GM18909 (cell line): ENCODE results near the gene BAZ2B.

Experiments
- ATAC-seq: cut with Tn5 transposase; IDR thresholded peaks from one replicate; pipeline ENCODE4 v1.9.1; 2021; ENCODE audit warnings: mild to moderate bottlenecking; ENCODE audit not compliant: unreplicated experiment, poor library complexity

BAZ2B gene

DNA sequence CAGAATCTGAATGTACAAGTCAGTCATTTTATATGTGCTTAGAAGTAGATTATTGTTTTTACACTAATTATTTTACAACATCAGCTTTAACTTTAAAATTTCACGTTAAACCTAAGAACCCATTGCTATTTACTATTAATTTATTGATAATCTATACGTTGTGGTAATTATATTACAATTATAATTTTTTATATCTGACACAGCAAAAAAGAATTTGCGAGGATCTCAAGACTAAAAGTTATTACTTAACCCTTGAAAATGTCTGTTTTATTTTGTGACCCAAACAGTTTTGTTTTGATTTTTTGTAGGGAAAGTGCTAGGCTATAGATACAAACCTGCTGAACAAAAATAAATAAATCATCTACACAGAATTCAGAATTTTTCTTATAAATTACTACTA is 30.3 kb downstream of the BAZ2B start:
- ATAC-seq = no peak

DNA sequence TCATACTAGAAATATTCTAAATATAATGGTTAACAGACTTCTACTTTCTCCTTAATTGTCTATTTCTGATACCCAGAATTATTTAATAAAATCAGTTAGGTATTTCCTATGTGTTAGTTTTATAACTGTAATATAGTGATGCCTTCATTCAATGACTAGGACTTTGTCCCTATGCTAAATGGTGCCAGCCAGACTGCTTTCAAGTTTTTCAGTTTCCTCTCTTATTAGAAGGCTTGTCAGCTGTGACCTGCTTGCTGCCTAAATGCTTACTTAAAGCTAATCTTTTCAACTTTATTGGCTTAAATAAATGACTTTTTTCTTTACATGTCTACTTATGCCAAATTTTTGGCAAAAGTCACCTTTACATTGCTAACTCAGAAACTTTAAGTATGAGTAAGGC is 30.7 kb downstream of the BAZ2B start:
- ATAC-seq = no peak

- ATAC-seq = no peak
Observed at GRCh38 chr2:159584796-159585195, 31.6 kb downstream of the BAZ2B start.

DNA sequence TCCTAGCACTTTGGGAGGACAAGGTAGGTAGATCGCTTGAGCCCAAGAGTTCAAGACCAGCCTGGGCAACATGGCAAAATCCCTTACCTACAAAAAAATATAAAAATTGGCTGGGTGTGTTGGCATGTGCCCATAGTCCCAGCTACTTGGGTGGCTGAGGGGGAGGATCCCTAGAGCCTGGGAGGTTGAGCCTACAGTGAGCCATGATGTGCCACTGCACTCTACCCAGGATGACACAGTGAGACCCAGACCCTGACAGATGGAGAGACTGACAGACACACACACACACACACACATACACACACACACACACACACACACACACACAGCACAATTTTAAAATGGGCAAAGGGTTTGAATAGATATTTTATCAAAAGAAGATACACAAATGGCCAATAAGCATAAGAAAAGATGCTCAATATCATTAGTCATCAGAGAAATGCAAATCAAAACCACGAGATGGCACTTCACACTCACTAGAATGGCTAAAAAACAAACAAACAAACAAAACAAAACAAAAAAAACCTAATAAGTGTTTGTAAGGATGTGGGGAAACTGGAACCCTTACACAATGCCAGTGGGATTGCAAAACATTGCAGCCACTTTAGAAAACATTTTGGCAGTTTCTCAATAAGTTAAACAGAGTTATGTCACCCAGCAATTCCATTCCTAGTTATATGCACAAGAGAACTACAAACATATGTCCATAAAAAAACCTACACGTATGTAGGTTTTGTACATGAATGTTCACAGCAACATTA is 42.3 kb downstream of the BAZ2B start:
- no peak for ATAC-seq

GRCh38 chr2:159573294-159573693 is 43.1 kb downstream of the BAZ2B start:
- no peak for ATAC-seq

DNA sequence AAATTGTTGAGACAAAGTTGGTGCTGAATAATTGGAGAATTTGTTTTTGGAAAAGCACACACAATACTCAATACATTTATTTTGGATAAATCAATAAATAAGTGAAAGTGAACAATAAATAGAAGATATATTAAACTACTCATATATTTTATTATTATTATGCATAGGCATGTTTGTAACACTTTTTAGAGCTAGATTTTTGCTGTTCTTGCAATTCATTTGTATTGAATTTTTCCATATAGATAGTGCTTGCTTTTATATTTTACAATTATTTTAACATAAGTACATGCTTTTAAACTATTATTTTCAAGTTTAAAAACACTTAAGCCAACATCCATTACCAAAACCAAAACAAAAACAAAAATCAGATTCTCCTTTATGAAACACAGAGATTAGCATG is 43.9 kb downstream of the BAZ2B start:
- no peak for ATAC-seq

DNA sequence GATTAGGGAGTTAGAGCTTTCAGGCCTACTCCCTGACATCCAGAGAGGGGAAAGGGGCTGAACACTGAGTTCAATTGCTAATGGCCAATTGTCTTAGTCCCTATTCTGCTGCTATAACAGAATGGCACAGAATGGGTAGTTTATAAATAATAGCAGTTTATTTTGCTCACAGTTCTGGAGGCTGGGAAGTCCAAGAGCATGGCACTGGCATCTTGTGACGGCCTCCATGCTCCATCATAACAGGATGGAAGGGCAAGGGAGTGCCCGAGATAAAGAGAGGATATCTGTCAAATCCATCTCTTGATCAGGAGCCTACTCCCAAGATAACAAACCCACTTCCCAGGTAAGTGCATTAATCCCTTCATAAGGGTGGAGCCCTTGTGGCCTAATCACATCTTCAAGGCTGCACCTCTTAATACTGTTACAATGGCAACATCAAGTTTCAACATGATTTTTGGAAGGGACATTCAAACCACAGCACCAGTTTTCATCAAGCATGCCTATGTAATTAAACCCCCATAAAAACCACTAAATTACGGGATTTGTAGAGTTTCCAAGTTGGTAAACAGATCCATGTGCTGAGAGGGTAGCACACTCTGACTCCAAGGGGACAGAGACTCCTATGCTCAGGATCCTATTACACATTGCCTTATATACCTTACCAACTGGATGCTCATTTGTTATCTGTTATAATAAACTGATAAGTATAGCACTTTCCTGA is 44.6 kb downstream of the BAZ2B start:
- ATAC-seq = no peak

GRCh38 chr2:159564081-159564480 is 52.3 kb downstream of the BAZ2B start:
- no peak for ATAC-seq

GRCh38 chr2:159562248-159562647 is 54.1 kb downstream of the BAZ2B start:
- ATAC-seq = no peak

DNA sequence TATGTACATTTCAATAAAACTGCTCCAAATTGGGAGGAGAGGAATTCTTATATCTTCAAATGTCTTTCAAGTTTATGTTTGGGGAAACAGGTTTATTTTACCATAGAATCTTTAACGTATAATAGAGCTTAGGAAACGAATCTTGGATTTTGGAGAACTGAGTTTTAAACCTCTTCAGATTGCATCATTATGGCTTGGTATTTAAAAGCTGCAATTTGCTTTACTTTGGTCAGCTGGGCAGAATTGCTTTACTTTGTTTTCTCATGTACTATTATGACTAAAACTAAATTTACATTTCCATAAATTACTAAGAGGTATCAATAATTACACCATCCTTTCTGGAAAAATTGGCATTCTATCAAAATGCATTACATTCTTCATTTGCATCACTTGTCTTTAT is 54.6 kb downstream of the BAZ2B start:
- no peak for ATAC-seq

- ATAC-seq = no peak
Observed at GRCh38 chr2:159561242-159561641, 55.1 kb downstream of the BAZ2B start.

- ATAC-seq = no peak
Observed at GRCh38 chr2:159559034-159559433, 57.3 kb downstream of the BAZ2B start.

DNA sequence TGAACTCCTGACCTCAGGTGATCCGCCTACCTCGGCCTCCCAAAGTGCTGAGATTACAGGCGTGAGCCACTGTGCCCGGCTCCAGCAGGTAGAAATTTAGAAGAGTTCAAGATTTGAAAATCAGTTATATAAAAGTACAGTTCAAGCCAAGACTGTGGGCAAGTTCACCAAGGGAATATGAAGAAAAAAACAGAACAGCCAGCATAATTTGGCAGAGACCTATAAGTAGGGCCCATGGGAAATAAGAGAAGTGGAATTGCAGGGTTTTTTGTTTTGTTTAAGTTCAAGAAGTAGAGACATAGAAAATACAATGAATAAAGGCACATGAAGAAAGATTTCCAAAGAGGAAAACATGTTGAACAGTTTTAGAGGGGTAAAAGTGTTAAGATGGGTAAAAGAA is 57.9 kb downstream of the BAZ2B start:
- no peak for ATAC-seq

DNA sequence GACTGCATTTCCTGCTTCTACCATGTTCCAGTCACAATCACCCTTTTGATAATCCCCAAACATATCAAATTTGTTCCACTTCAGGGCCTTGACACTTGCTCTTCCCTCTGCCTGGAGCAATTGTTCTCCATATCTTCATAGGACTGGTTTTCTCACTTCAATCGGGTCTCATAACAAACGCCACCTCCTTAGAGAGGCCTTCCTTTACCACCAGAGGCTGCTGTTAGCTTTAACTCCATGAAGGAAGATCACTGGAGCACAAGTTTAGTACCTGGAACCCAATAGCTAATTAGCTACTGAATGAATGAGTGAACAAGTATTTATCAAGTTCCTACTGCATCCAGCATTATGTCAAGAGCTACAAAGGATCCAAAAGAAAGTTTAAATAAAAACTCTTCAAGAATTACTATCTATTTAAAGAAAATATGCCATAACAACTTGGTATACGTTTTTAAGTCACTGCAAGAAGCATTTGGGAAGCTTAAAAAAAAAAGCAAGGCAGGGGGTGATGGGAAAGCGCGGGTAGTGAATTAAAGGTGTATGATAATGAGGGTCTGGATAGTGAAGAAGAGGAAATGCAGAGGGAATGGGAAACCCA is 58.8 kb downstream of the BAZ2B start:
- ATAC-seq = no peak

DNA sequence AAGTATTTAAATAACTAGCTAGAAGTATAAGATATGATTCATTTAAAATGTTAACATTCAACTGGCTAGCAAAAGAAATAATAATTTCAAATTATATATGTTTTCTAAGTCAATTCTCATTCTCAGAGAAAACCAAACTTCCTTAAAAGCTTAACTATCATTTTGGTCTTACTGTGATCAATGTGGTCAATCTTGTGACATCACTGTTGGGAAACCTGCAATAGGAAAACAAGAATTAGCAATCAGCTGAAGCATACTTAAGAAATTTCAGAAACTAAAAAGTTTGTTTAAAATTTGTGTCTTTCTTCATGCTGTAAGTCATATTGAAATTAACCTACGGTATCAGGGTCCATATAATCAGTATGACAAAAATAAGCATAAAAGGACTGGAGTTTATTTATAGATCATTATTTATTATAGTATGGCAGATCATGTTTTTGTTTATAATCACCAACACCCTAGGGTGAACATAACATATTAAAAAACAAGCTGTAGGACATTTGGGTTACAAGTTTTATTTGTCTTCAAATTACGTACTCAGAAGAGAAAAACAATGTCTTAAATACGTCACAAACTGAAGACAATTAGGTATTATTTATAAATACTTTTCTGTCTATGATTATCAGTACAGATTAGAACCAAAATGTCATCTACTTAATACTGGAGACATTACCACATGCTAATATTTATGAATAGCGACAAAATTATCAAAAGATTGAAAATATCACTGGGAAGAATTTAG is 60.5 kb downstream of the BAZ2B start:
- ATAC-seq = no peak

DNA sequence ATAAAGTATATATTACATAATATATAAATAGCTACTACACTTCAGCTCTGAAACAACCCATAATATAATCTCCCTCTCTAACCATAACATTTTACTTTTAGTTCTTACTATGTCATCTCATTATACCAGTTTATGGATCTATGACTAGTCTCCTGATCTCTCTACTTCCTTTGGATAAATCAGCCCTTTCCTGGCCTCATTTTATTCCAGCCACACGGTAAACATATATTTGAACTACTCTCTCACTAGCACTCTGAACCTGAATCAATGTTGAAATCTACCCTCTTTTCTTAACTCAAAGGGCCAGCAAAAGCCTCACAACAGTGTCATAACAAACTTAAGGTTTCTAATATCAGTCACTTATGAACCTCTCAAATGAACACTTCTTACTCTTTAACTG is 62.6 kb downstream of the BAZ2B start:
- no peak for ATAC-seq

- no peak for ATAC-seq
Observed at GRCh38 chr2:159551806-159552205, 64.5 kb downstream of the BAZ2B start.

GRCh38 chr2:159550231-159550630 is 66.1 kb downstream of the BAZ2B start:
- no peak for ATAC-seq

- ATAC-seq = no peak
Observed at GRCh38 chr2:159549234-159549633, 67.1 kb downstream of the BAZ2B start.

- no peak for ATAC-seq
Observed at GRCh38 chr2:159546716-159547430, 69.5 kb downstream of the BAZ2B start.
